Measurements from ENCODE around the gene FBN1.

DNA sequence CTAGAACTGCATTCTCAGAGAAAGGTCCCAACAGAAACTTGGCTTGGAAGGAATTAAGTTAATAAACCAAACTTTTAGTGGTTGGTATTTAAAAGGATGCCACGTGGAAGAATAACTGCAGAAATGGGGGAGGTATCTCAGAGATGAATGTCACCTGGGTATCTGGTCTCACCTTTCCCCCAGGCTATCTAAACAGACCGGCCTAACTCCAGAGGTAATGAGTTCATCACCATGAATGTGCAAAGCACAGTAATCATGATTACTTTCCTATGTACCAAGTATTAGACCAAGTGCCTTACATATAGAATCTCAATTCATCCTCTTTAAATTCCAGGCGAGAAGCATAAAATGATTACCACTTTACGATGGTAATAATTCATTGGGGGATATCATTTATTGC is 80.8 kb downstream of the FBN1 start:
- TF ChIP-seq, protein P1, sequence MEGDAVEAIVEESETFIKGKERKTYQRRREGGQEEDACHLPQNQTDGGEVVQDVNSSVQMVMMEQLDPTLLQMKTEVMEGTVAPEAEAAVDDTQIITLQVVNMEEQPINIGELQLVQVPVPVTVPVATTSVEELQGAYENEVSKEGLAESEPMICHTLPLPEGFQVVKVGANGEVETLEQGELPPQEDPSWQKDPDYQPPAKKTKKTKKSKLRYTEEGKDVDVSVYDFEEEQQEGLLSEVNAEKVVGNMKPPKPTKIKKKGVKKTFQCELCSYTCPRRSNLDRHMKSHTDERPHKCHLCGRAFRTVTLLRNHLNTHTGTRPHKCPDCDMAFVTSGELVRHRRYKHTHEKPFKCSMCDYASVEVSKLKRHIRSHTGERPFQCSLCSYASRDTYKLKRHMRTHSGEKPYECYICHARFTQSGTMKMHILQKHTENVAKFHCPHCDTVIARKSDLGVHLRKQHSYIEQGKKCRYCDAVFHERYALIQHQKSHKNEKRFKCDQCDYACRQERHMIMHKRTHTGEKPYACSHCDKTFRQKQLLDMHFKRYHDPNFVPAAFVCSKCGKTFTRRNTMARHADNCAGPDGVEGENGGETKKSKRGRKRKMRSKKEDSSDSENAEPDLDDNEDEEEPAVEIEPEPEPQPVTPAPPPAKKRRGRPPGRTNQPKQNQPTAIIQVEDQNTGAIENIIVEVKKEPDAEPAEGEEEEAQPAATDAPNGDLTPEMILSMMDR (IDR thresholded peaks at IDR 0.05), result no peak
- TF ChIP-seq POLR2A (IDR thresholded peaks at IDR 0.05), result no peak
